GM21526 (cell line): Measurements from ENCODE around the gene RHOB.
"Not testable (repeated sequence)": the region's sequence is repeated elsewhere in the genome, so short reads cannot be mapped to it uniquely, and the experiment has no call there.

Experiments used
- ATAC-seq: cut with Tn5 transposase; IDR thresholded peaks from one replicate; pipeline ENCODE4 v1.9.1; 2021; ENCODE audit warnings: moderate library complexity; ENCODE audit not compliant: unreplicated experiment, low FRiP score

RHOB gene

GRCh38 chr2:20435456-20435855 is 11.4 kb upstream of the RHOB start:
- ATAC-seq: not testable (repeated sequence)

- ATAC-seq: no peak
Observed at GRCh38 chr2:20436716-20437470, 10.0 kb upstream of the RHOB start.

GRCh38 chr2:20438334-20439192 is 8.3 kb upstream of the RHOB start:
- ATAC-seq: no peak

- no peak for ATAC-seq
Observed at GRCh38 chr2:20439193-20439475, 7.7 kb upstream of the RHOB start.

GRCh38 chr2:20439503-20439902 is 7.4 kb upstream of the RHOB start:
- no peak for ATAC-seq

DNA sequence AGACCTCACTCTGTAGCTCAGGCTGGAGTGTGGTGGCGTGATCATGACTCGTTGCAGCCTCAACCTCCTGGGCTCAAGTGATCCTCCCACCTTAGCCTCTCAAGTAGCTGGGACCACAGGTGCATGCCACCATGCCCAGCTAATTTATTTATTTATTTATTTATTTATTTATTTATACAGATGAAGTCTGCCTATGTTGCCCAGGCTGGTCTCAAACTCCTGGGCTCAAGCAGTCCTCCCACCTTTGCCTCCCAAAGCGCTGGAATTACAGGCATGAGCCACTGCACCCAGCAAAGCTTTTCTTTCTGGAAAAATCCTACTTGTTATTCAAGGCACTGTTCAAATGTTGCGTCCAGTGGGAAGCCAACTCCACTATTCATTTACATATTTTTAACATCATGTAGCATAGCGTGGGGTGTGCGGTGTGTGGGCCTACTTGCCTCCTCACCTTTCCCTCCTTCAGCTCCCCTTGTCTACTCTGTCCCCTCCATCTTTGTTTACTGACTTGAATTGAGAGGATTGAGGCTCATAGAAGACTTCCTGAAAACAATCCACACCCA is 6.8 kb upstream of the RHOB start:
- no peak for ATAC-seq

GRCh38 chr2:20443276-20443920 is 3.5 kb upstream of the RHOB start:
- ATAC-seq: no peak

GRCh38 chr2:20444101-20444992 is 2.5 kb upstream of the RHOB start:
- ATAC-seq: no peak

DNA sequence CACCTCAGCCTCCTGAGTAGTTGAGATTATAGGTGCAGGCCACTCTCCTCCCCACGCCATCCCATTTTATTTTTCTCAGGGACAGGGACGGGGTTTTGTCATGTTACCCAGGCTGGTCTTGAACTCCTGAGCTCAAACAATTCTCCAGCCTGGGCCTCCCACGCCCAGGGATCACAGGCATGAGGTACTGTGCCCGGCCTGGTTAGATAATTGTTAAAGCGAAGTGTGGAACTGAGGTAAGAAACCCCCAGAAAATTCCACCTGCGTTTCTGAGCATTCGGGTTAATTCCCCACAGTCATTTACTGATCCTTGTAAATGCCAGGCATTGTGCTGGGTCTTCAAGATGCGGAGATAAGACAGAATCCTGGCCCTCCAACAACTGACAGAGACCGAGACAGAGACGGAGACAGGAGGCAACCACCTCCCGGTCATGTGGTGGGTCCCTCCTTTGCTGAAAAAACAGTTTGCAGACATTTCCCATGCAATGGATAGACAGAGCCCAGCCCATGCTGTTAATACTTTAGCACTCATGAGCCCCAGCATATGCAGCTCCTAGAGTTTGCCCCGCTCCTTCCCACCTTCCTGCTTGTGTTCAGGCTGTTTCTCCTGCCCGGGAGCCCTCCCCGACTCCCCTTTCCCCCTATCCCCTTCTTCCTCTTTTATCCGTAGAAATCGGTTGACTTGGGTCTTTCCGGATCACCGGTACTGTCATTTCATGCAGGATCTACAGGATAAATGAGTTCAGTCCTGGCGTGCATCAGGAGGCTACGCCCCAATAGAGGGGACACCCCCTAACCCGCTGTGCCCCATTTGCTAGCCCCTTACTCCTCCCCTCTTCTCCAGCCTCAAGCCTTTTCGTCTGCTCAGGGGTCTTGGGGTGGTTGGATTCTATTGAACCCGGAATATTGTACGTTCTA is 1.6 kb upstream of the RHOB start:
- no peak for ATAC-seq

- no peak for ATAC-seq
Observed at GRCh38 chr2:20446255-20446916, 488 bp upstream of the RHOB start.

DNA sequence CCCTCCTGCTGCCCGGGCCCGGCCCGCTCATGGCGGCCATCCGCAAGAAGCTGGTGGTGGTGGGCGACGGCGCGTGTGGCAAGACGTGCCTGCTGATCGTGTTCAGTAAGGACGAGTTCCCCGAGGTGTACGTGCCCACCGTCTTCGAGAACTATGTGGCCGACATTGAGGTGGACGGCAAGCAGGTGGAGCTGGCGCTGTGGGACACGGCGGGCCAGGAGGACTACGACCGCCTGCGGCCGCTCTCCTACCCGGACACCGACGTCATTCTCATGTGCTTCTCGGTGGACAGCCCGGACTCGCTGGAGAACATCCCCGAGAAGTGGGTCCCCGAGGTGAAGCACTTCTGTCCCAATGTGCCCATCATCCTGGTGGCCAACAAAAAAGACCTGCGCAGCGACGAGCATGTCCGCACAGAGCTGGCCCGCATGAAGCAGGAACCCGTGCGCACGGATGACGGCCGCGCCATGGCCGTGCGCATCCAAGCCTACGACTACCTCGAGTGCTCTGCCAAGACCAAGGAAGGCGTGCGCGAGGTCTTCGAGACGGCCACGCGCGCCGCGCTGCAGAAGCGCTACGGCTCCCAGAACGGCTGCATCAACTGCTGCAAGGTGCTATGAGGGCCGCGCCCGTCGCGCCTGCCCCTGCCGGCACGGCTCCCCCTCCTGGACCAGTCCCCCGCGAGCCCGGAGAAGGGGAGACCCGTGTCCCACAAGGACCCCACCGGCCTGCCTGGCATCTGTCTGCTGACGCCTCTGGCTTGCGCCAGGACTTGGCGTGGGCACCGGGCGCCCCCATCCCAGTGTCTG is 767 bp downstream of the RHOB start:
- peak; percentile 22 for ATAC-seq

GRCh38 chr2:20448246-20448976 is 1.5 kb downstream of the RHOB start:
- ATAC-seq: no peak

GRCh38 chr2:20448977-20449306 is 2.1 kb downstream of the RHOB start:
- no peak for ATAC-seq

GRCh38 chr2:20449501-20450200 is 2.8 kb downstream of the RHOB start:
- no peak for ATAC-seq

- no peak for ATAC-seq
Observed at GRCh38 chr2:20450201-20450999, 3.5 kb downstream of the RHOB start.

GRCh38 chr2:20451000-20451290 is 4.1 kb downstream of the RHOB start:
- no peak for ATAC-seq
